Measurements from ENCODE around the gene EFTUD2. TPM values are rescaled to one million over a fixed set of nuclear protein-coding genes. Genes with fewer than 3 reads are reported as not detected.

Gene EFTUD2
- total and polyA plus RNA-seq, 2 of the 8 experiments (the other 6 are each of a cell fraction or from before 2014, with no cell fraction given): 118 to 195 TPM

DNA sequence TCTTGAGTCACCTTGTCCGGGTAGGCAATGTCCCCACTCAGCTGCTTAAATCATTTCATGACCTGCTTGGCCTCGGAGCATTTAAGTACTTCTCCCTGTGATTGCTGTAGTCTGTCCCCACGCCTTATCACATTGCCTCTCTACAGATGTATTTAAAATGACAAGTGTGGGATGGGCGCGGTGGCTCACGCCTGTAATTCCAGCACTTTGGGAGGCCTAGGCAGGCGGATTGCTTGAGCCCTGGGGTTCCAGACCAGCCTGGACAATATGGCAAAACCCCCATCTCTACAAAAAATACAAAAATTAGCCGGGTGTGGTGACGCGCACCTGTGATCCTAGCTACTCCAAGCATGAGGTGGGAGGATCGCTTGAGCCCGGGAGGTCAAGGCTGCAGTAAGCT, 67.9 kb downstream of the EFTUD2 start:
- POLR2A ChIA-PET (ENCODE audit: partially characterized antibody): interaction anchor here (0.9 to 5.5 kb wide), 14 partner anchors 9 to 67 kb away, joined by 3 to 58 read pairs (median 5); partner anchors contain the start of gene HIGD1B

More for the DNA sequence above, 67.9 kb downstream of the EFTUD2 start:
- H3K56ac ChIP-seq (replicated peaks; ENCODE audit: insufficient read length, low read depth, low read length): no peak overlapping the region
- H2BK12ac ChIP-seq (ENCODE audit: low read depth, low read length): peak overlapping the region; percentile 82; the same call in 1 of the 2 replicates
- H2AK5ac ChIP-seq (ENCODE audit: low read depth, low read length): no peak overlapping the region; the same call in 1 of the 2 replicates
- H3K27me3 ChIP-seq (replicated peaks in 1 of 4; ENCODE audit: control insufficient read depth in 3 of 4, extremely low read depth in 1 of 4, insufficient read depth in 3 of 4, low read length in 3 of 4): no peaks in the 10 kb centered on the region
- peaks cover 4 to 5% of the 10 kb centered on the region in 2 experiments for H4K20me1 ChIP-seq (replicated peaks in 1 of 2; ENCODE audit: control insufficient read depth in 1 of 2, insufficient read depth in 2 of 2, low read length in 2 of 2)
- no peak overlapping the region for H4K8ac ChIP-seq (ENCODE audit: extremely low read depth, insufficient read depth, low read length)
- no peak overlapping the region for H2AFZ ChIP-seq (ENCODE audit: low read length)
- peak overlapping the region; percentile 20; the same call in 1 of the 2 replicates for H3K27ac ChIP-seq (ENCODE audit: low read depth, low read length)
- peak overlapping the region; percentile 64; the same call in 1 of the 2 replicates for H3K18ac ChIP-seq (ENCODE audit: extremely low read depth, low read length)
- TF ChIP-seq ZNF274 (IDR thresholded peaks at IDR 0.05; ENCODE audit: borderline replicate concordance, extremely low read depth, low read length) (no peak), RXRA (IDR thresholded peaks at IDR 0.05; ENCODE audit: insufficient read depth, low read depth, low read length) (no peak), MAFK (IDR thresholded peaks at IDR 0.05; ENCODE audit: low read depth, low read length) (no peak)
- no peak overlapping the region for H3K14ac ChIP-seq (ENCODE audit: insufficient read length)
- 49% methylated on average over 12 of the region's 12 CpGs; no CpG with 5 or more reads in 1 of the 2 experiments for WGBS, 2 experiments (ENCODE audit: extremely low coverage in 1 of 2, insufficient coverage in 1 of 2, insufficient read length in 1 of 2, insufficient replicate concordance in 2 of 2, low coverage in 1 of 2, low lambda C conversion rate in 2 of 2, missing lambda C conversion rate in 1 of 2)
- H3K4me3 ChIP-seq (ENCODE audit: extremely low read depth in 1 of 4, insufficient read depth in 2 of 4, low read depth in 3 of 4, low read length in 4 of 4): peak overlapping the region in 3 of 4 experiments; percentile 79 to 97 (median 94); a peak in 4 of 8 replicates
- H3K79me1 ChIP-seq (ENCODE audit: low read depth, low read length): no peaks in the 10 kb centered on the region
- DNase-seq (ENCODE audit: low read depth in 1 of 2, low spot score in 2 of 2): no peak
- peaks cover 5 to 33% of the 10 kb centered on the region in 2 experiments for H3K79me2 ChIP-seq (ENCODE audit: control insufficient read depth in 1 of 2, insufficient read depth in 2 of 2, low read length in 2 of 2)
- H3K9ac ChIP-seq (replicated peaks in 1 of 4; ENCODE audit: extremely low read depth in 1 of 4, low read depth in 3 of 4, low read length in 3 of 4): no peak overlapping the region
- no peak overlapping the region for H3K4ac ChIP-seq (replicated peaks; ENCODE audit: insufficient read length, low read depth, low read length)
- H2BK120ac ChIP-seq (replicated peaks; ENCODE audit: low read depth, low read length): peak overlapping the region; percentile 3
- no peak overlapping the region for H3K23ac ChIP-seq (ENCODE audit: insufficient read length)
- H4K5ac ChIP-seq (ENCODE audit: insufficient read length, low read depth, low read length): no peak overlapping the region
- peak overlapping the region; percentile 82; the same call in 1 of the 2 replicates for H2BK5ac ChIP-seq (ENCODE audit: low read depth, low read length)
- no peaks in the 10 kb centered on the region for H3K36me3 ChIP-seq (ENCODE audit: control insufficient read depth in 2 of 4, insufficient read depth in 4 of 4, low read length in 3 of 4)
- H3K4me1 ChIP-seq (replicated peaks in 1 of 4; ENCODE audit: control insufficient read depth in 3 of 4, insufficient read depth in 4 of 4, low read length in 3 of 4): peaks cover 0 to 7% (median 5%) of the 10 kb centered on the region in 4 experiments; a peak in 4 of 7 replicates
- H2BK15ac ChIP-seq (ENCODE audit: low read length): no peak overlapping the region; the same call in 1 of the 2 replicates
- FAIRE-seq: no peak
- CTCF ChIA-PET (ENCODE audit: partially characterized antibody): interaction anchor here (0.6 to 5.2 kb wide), 14 partner anchors 8 to 1223 kb away, joined by 3 to 44 read pairs (median 7); no protein-coding TSS in a partner anchor
- H3K23me2 ChIP-seq (ENCODE audit: low read depth, low read length): peaks cover 4% of the 10 kb centered on the region; the same call in 1 of the 2 replicates
- H2BK20ac ChIP-seq (ENCODE audit: low read length): 0 out of 2 replicates have a peak overlapping the region, but pooled peaks have one; percentile 29
- H3K9me3 ChIP-seq (ENCODE audit: insufficient read depth in 2 of 2, low read depth in 1 of 2, low read length in 1 of 2): no peaks in the 10 kb centered on the region
- peak overlapping the region; percentile 51 to 70 for H3K4me2 ChIP-seq (ENCODE audit: insufficient read depth in 1 of 2, low read depth in 2 of 2, low read length in 2 of 2)
- peak overlapping the region; percentile 22 for H4K91ac ChIP-seq (replicated peaks; ENCODE audit: insufficient read length, low read length)
